ENCODE measurements around the gene PRDM16. TPM values are rescaled to one million over a fixed set of nuclear protein-coding genes. Genes with fewer than 3 reads are reported as not detected.
A peak's percentile ranks its signal among the peaks of the same experiment; 100 is the strongest.

The PRDM16 gene
- total and polyA plus RNA-seq, 2 of the 13 experiments (the other 11 are each of a cell fraction or from before 2014, with no cell fraction given): 0.15 to 0.81 TPM

- TF ChIP-seq ZNF576 (CRISPR knock-in tag; IDR thresholded peaks at IDR 0.05): no peak
- TF ChIP-seq SP1 (IDR thresholded peaks at IDR 0.05): no peak
- TF ChIP-seq SP1 (CRISPR knock-in tag; IDR thresholded peaks at IDR 0.05): no peak
- no peak for TF ChIP-seq SMAD3 (CRISPR knock-in tag; IDR thresholded peaks at IDR 0.05)
- TF ChIP-seq EP300 (IDR thresholded peaks at IDR 0.05; ENCODE audit: low read depth in 2 of 2, low read length in 2 of 2): peak in 1 of 2 experiments; percentile 85; a peak in 2 of 4 replicates
- no peak for TF ChIP-seq EP300 (CRISPR knock-in tag; IDR thresholded peaks at IDR 0.05; ENCODE audit: borderline replicate concordance)
- TF ChIP-seq, protein P1, sequence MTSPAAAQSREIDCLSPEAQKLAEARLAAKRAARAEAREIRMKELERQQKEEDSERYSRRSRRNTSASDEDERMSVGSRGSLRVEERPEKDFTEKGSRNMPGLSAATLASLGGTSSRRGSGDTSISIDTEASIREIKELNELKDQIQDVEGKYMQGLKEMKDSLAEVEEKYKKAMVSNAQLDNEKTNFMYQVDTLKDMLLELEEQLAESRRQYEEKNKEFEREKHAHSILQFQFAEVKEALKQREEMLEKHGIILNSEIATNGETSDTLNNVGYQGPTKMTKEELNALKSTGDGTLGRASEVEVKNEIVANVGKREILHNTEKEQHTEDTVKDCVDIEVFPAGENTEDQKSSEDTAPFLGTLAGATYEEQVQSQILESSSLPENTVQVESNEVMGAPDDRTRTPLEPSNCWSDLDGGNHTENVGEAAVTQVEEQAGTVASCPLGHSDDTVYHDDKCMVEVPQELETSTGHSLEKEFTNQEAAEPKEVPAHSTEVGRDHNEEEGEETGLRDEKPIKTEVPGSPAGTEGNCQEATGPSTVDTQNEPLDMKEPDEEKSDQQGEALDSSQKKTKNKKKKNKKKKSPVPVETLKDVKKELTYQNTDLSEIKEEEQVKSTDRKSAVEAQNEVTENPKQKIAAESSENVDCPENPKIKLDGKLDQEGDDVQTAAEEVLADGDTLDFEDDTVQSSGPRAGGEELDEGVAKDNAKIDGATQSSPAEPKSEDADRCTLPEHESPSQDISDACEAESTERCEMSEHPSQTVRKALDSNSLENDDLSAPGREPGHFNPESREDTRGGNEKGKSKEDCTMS (CRISPR knock-in tag; conservative IDR thresholded peaks at IDR 0.05): no peak
- no peak for TF ChIP-seq ZNF777 (CRISPR knock-in tag; IDR thresholded peaks at IDR 0.05)
- no peak for TF ChIP-seq ZSCAN9 (CRISPR knock-in tag; IDR thresholded peaks at IDR 0.05; ENCODE audit: borderline replicate concordance)
- TF ChIP-seq HNF4A (CRISPR knock-in tag; IDR thresholded peaks at IDR 0.05): peak; percentile 93
- peak; percentile 18; the same call in 1 of the 2 replicates for TF ChIP-seq ARID4A (CRISPR knock-in tag; IDR thresholded peaks at IDR 0.05; ENCODE audit: borderline replicate concordance)
- no peak for TF ChIP-seq ZSCAN12 (CRISPR knock-in tag; IDR thresholded peaks at IDR 0.05)
- TF ChIP-seq ZNF841 (CRISPR knock-in tag; IDR thresholded peaks at IDR 0.05; ENCODE audit: borderline replicate concordance): no peak
- TF ChIP-seq ZBTB38 (CRISPR knock-in tag; IDR thresholded peaks at IDR 0.05): no peak
- no peak for TF ChIP-seq CBFB (CRISPR knock-in tag; IDR thresholded peaks at IDR 0.05)
- no peak for TF ChIP-seq ZNF639 (CRISPR knock-in tag; conservative IDR thresholded peaks at IDR 0.05)
- TF ChIP-seq MIER2 (CRISPR knock-in tag; IDR thresholded peaks at IDR 0.05): no peak
- no peak for TF ChIP-seq ZBTB44 (CRISPR knock-in tag; IDR thresholded peaks at IDR 0.05)
- TF ChIP-seq POLR2AphosphoS5 (IDR thresholded peaks at IDR 0.05; ENCODE audit: low read depth, low read length): no peak
- TF ChIP-seq RELA (CRISPR knock-in tag; IDR thresholded peaks at IDR 0.05): no peak
- TF ChIP-seq MEF2D (CRISPR knock-in tag; IDR thresholded peaks at IDR 0.05): peak; percentile 39; the same call in 1 of the 2 replicates
- no peak for TF ChIP-seq NFE2 (CRISPR knock-in tag; IDR thresholded peaks at IDR 0.05)
Observed at GRCh38 chr1:3251099-3251806, 182.2 kb downstream of the PRDM16 start (continued).
